Putamen (tissue), 1 donor: ENCODE measurements around the gene PYGM.

Experiments
- DNase-seq: peaks from one replicate; pipeline ENCODE4 v3.0.0-alpha.2; 2016; ENCODE audit warnings: low spot score

PYGM gene

DNA sequence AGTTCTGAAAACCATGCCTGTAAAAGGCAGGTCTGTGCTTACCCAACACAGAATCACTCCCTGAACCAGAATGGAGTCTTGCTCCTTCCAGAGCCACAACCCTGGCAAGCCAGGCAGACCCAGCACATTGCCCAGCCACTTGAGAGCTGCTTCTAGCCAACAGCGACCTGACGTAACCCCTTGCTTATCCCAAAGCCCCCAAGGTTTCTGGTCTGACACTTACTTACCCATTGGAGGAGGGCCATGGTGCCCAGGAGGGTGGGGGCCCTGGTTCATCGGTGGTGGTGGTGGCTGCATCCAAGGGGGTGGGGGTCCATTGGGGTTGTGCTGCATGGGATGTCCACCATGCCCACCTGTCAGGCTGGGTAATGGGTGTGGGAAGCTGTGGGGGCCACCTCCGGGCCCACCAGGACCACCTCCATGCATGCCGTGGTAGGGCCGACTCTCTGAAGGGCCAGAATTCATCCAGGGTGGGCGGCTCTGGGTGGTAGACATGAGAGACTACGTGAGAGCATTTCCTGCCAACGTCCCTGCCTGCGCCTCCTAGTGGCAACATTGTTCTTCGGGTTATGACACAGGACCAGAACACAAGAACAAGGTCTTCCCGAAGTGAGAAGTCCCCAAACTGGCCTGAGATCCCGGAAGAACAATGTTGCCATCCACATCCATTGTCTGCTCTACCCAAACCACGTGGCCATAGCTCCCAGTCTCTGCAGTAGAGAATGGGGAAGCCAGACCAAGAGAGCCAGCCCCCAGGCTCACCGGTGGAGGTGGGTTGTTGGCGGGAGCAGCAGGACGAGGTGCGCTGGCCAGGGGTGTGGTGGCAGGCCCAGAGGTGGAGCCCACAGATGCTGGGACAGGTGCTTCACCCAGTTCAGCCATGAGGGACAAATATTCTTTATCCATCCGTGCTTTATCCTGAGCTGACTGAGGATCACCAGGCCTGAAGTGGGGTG lies 7.8 kb upstream of the PYGM start:
- DNase-seq: no peak

DNA sequence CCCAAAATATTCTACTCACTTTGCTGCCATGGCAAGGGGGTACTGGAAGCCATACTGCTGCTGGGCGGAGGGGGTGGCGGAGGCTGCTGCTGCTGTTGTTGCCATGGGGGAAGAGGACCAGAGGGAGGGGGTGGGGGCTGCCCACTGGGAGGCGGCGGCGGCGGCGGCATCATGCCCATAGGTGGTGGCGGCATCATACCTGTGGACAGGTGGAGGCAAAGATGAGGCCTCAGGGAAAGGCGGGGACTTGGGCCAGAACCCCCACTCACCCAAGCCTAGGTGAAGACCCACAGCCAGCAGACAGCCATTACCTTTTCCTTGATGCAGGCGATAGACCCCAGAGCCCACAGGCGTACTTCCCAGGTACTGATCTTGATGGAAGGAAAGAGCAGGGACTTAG lies 7.1 kb upstream of the PYGM start:
- no peak for DNase-seq

DNA sequence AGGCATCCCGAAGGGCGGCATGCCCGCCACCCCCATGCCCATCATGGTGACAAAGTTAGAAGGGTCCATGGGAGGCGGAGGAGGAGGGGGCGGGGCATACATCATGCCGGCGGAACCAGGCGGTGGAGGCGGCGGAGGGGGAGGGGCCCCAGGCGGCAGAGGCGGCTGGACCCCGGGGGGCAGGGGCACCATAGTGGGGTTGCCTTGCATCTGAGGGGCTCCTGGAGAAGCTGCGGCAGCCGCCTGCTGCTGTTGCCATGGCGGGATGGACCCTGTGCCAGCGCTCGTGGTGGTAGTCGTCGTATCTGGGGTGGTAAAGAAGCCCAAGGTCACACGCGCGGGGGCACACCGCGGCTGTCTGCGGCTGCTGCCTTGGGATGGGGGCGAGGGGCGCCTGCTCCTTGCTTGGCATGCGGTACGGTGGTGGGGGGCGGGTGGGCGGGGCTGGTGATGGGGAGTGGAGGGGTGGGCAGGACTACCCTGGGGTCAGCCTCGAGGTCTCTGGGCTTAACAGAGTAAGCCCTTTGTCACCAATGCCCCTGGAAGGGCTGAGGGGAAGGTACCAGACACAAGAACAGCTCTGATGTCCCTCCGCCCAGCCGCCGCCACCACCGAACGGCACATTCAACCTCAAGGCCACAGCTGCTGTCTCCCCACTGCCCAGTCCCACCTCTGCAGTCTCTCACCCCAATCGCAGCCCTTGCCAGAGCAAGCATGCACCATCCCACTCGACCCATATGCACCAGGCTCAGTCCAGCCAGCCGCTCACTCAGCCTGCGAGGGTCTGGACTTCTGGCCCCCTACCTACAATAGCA lies 6.3 kb upstream of the PYGM start:
- no peak for DNase-seq

DNA sequence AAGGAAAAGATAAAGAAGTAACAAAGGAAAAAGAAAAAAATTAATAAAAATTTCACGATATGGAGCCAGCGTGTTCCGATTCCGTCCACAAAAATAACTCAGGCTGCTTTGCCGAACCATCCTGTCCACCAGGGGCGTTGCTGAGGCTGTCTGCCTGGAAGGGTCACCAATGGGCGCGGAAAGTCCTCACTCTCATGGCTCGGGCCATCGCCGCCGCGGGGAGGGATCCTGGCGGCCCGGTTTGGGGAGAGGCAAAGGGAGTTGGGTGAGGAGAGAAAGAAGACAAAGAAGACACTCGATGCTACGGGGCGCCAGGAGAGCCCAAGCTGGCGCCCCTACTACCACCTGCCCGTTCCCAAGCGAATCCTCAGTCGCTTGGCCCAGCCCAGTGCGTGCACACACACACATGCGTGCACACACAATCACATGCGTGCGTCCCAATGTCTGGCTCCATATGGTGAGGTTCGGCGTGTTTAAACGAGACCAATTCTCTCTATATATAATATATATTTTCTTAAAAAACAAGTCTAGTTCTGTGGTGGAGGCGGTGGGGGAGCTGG lies 5.6 kb upstream of the PYGM start:
- DNase-seq: no peak

DNA sequence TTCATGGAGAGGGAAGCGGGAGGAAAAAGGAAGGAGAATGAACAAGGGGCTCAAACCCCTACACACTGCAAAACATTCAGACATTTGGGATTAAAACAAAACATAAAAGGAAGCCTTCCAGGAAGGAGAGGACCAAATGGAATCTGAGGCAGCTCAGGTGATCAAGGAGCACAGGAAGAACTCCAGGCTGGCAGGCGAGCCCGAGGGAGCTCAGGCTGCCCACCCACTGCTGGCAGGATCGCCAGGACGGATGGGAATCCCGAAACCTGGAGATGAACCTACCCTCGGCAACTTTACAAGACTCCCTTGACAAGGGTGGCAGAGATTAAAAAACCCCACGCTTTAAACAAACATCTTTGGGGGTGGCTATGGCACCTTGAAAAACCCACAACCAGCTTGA lies 5.0 kb upstream of the PYGM start:
- no peak for DNase-seq

DNA sequence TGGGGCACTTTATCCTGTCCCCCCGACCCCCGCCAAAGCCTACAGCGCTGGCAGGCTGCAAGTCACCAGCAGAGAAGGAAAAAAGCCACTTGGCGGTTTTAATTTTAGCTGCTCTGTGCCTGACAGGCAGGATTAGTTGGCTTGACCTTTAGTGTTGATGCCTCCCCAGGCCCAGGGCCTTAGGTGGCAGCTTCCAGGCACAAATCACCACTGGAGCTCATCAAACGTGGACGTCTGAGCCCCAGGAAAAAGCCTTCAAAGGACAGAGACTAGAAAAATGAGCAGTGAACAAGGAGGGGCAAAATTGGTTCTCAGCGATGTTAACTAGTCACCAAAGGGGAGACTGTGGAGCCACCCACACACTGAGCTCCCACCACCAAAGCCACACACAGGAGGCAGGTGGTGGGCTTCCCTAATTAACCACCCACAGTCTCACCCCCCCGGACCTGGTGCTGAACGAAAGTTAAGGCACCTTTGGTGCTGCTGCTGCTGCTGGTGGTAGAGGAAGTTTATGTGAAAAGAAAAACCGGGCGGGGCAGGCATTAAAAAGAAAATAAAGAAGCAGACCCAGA lies 4.4 kb upstream of the PYGM start:
- DNase-seq: no peak

DNA sequence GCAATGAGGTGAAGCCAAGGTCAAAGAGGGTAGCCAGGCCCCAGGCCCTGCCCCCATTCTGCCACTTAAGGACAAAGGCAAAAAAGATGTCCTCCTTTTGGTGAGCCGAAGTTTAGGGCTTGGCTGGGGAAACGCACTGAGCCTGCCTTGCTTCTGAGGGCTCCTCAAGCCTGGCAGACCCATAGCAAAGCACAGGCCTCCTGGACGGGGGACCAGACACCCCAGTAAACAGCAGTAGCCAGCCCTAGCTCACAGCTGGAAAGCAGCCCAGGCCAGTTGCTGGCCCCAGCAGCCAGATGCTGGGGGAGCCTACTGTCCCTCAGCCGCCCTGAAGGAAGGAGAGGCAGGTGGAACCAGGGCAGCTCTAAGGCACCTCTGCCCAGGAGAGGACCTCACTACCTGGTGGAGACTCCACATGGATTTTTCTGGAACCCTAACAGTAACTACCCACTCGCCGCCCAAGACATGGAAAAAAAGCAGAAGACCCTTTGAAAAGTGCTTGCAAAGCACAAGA lies 3.8 kb upstream of the PYGM start:
- DNase-seq: no peak

DNA sequence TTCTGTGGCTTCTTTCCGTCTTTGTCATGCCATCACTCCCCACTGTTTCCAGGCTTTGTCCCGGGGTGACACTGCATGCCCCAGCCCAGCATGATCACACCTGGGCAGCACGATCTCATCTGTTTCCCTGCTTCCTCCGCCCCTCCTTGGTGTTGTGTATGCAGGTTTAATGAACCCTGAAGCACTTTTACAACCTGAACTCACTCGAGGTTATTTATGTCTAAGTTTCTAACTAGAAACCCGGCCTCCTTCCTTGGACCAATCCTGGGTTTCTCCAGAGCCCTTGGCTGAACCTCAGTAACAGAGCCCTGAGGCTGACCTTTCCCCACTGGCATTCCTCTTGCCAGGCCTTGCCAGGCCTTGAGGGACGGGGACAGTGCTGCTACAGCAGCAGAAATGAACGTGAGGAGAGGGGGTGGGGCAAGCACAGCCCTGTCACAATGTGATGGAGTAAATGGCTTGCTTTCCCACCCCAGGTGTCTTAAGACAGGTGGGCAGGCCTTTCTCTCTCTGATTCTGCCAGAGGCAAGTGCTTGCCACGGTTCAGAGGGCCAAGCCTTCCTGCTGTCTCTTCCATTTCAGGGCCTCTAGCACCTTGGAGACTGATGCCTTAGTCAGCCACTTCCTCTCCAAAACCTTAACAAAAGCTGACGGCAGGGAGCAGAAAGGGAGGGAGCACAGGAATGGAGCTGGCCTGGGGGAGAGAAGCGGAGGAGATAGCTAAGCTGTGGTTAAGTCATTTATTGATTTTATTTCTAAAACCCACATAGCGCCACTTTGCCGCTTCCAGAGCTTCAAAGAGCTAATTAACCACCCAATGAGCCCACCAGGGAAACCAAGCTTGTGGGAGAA lies 3.1 kb upstream of the PYGM start:
- DNase-seq: no peak

DNA sequence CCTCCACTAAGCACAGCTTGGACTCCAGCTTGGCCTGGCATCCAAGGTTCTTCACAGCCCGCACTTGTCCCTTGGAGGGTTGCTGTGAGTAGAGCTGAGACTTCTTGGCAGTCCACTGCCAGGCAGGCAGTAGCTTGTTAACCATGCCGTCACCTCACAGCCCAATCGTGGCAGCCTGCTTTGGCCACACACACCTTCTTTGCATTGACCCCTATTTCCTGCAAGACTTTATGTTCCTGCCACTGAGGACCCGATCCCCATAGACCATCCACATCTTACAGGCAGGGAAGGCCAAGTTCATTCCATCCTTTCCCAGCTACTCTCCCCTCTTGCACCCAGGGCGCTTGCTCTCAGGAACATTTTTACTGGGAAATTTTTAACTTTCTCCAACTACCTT lies 2.5 kb upstream of the PYGM start:
- DNase-seq: no peak

DNA sequence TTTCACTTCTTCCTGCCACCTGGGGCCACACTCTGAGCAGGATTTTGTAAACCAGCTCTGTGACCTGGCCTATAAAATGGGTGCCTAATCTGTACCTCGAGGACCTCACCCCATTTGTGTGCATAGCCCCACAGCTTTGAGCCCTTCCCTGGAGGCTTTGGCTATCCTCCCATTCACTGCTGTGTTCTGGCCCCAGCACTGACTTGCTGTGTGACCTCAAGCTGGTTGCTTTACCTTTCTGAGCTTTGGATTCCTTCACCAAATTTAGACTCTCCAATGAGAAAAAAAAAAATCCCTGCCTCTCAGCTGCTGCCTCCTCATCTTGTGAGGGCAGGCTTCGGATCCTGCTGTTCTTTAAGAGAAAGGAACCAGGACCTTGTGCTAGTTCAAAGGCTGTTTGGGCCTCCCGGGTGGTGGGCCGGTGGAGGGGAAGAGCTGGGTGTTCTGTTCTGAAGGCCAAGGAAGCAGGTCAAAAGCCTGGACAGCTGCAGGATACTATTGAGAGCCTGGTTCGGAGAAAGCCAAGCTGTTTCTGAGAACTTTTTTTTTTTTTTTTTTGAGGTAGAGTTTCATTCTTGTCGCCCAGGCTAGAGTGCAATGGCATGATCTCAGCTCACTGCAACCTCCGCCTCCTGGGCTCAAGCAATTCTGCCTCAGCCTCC lies 1.1 kb upstream of the PYGM start:
- no peak for DNase-seq

DNA sequence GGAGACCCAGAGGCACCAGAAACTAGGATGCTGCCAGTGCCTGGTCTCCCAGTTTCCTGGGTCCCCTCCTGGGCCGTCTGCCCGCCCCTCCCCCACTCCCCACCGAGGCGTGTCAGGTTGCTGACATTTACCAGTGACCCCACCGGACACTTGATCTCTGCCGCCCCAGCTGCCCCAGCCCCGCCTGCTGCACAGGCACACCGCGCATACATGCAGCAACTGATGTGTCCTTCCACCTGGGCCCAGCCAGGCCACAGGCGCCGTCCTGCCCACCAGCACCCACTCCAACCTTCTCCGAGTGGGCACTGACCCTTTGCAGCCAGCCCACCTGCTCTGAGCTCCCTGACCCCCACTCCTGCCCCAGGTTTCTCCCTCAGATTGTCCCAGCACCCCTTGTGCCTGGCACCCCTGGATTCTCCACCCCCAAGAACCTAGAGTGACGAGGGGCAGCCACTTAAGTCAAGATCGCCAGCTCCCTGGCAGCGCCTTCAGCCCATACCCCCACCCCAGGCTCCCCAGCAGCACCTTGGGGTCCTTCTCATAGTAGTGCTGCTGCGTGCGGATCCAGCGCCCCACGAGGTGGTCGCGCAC lies 548 bp downstream of the PYGM start:
- DNase-seq: no peak

DNA sequence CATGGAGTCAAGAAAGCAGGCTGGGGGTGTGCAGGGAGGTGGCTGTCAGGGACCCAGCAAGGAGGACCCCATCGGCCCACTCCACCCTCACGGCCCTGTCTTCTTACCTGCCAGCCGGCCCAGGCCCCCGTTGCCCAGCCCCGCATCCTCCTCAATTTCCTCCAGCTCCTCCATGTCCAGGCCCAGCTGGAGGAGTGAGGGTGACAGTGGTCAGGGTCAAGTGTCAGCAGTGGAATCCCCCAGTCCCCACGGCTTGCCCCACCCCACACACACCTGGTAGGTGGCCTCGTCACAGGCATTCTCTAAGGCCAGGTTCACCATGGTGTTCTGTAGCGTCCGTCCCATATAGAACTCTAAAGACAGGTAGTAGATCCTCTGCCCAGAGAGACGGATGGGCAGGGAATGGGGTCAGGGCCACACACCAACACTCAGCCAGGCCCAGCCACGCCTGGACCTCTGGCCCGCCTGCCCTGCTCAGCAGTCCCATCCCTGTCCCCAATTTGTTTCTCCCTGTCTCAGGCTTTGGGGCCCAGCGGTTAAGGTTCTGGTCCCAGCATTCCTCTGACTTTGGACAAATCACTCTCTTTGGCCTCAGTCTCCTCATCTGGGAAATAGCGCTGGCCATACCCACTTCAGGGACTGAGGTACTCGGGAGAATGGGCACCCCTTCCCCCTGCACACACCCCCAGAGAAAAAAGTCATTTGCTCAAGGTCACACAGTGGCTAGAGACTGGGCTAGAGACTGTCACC lies 1.3 kb downstream of the PYGM start:
- no peak for DNase-seq

DNA sequence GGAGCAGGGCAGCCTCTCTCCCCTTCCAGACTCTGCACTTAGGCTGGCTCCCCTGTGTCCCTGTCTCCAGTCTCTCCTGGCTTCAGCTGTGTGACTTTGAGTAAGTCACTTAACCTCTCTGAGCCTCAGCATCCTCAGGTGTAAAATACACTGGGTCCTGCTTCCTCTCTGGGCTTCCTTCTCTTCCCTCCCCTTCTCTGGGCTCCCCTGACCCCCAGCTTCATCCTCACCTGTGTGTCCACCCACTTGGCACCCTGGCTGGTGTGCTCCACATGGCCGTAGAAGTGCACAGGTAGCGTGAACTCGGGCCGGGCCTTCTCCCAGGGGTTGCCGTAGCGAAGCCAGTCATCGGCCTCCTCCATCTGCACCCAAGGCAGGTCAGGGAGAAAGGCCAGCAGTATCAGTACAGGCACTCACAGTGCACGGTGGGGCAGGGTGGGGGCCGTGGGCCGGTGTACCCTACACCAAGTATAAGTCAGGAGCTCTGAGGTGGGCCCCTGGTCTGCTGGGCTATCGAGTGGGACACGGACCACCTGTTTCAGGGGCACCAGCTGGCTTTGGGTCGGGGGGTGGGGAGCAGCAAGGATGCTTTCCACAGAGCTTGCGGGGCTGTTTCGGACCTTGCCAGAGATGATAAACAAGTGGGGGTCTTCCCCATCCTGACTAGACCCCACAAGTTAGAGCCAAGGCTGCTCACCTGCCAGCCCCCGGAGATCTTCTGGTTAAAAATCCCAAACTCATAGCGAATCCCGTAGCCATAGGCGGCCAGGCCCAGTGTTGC lies 2.0 kb downstream of the PYGM start:
- no peak for DNase-seq

DNA sequence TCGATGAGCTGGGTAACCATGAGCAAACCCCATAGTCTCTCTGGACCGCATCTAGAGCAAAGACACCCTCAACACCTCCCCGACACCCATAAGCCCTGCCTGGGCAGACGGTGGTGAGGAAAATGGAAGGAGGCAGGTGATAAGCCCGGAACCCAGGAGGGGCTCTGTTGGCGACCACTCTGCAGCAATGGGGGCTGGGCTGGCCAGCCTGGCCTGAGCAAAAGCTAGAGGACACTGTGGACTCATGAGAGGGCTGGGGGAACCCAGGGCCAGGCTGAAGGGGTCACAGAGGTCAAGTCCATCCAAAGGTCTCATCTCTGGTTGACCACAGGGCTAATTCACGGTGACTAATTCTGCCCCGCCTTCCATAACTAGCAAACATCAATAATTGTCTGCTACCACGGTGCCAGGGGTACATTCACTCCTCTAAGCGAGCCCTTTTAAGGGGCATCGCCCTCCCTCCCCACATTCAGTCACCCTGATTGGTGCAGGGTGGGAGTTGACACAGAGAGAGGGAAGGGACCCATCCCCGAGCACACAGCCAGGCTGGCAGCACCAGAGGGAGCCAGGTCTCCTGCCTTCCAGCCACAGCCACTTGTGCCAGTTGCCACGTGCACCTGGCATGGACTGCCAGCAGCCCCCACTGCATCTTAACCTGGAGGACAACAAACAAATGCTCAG lies 4.0 kb downstream of the PYGM start:
- DNase-seq: no peak

DNA sequence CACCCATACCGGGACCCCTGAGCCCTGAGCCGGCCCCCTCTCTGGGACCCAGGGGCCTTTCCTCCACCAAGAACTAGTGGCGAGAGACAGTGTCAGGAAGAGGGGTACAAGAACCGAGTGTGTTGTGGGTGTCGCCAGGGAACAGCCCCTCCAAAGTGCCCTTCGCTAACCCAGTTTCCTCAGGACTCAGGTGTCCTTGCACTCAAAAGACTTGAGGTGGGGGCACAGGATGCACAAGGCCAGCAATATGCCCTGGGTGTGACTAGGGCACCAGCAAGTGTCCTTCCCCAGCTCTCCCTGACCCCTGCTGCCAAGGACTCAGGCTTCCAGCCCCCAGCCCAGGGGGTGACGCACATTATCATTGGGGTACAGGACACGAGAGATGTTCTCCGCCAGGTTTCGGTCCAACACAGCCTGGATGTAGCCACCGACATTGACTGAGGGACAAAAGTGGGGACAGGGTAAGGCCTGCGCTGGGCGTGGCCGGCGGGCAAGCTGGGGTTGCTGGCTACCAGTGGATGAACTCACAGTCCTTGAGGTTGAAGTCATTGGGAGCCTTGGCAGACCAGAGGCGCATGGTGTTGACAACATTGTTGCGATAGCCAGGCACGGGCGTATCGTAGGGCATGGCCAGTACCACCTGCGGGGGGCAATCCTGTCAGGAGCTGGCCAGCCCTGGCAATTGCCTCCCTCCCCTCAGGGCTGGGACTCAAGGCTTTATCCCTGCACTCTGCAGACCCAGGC lies 4.7 kb downstream of the PYGM start:
- DNase-seq: no peak

DNA sequence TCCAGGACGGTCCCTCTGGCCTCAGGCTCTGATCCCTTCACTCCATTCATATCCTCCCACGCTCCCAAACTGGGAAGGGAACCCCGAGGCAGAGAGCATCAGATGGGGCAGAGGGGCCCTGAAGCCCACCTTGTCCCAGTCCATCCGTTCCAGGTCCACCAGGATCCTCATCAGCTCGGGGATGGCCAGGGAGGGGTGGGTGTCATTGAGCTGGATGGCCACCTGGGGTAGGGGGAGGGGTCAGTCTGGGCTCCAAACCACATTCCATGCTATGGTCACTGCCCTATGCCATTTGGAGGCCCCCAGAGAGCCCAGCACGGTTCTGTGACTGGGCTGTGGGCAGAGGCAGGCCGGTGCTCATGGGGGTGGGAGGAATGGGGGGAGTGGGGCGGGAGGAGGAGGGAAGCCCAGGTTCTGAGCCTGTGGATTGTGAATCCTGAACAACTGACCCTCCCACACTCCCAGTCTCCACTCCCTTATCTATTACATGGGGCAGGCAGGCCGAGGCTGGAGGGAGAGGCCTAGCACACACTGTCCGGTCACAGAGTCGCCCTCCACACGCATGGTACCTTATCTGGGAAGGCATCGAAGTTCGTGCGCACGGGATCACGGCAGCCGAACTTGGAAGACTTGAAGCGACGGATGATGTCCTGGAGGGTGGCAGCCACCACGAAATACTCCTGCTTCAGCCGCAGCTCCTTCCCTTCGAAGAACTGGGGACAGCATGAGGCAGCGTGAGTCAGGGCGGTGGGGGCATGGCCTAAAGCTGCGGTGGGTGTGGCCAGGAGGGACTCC lies 5.5 kb downstream of the PYGM start:
- no peak for DNase-seq
